ENCODE results near the gene JADE2.
"Not testable (repeated sequence)": the region's sequence is repeated elsewhere in the genome, so short reads cannot be mapped to it uniquely, and the experiment has no call there.

JADE2 gene

GRCh38 chr5:134592141-134592746, 66.8 kb downstream of the JADE2 start:
- TF ChIP-seq CTCF (IDR thresholded peaks at IDR 0.05; ENCODE audit: low read length, missing control alignments): no peak
- DNase-seq (ENCODE audit: low read depth): peak; percentile 32
- no peak overlapping the region for H3K4me3 ChIP-seq (replicated peaks; ENCODE audit: low read depth, low read length)

- no peak for DNase-seq (ENCODE audit: low read depth)
- TF ChIP-seq CTCF (IDR thresholded peaks at IDR 0.05; ENCODE audit: low read length, missing control alignments): no peak
- no peak overlapping the region for H3K4me3 ChIP-seq (replicated peaks; ENCODE audit: low read depth, low read length)
Measured at GRCh38 chr5:134594336-134594735, 68.9 kb downstream of the JADE2 start.

- H3K4me3 ChIP-seq (replicated peaks; ENCODE audit: low read depth, low read length): no peak overlapping the region
- TF ChIP-seq CTCF (IDR thresholded peaks at IDR 0.05; ENCODE audit: low read length, missing control alignments): no peak
- DNase-seq (ENCODE audit: low read depth): no peak
Measured at GRCh38 chr5:134594797-134595457, 69.5 kb downstream of the JADE2 start.

- H3K4me3 ChIP-seq (replicated peaks; ENCODE audit: low read depth, low read length): no peak overlapping the region
- no peak for DNase-seq (ENCODE audit: low read depth)
- no peak for TF ChIP-seq CTCF (IDR thresholded peaks at IDR 0.05; ENCODE audit: low read length, missing control alignments)
Measured at GRCh38 chr5:134595458-134595838, 70.0 kb downstream of the JADE2 start.

GRCh38 chr5:134599820-134600219, 74.3 kb downstream of the JADE2 start:
- not testable (repeated sequence) for DNase-seq (ENCODE audit: low read depth); H3K4me3 ChIP-seq (replicated peaks; ENCODE audit: low read depth, low read length)

- no peak overlapping the region for H3K4me3 ChIP-seq (replicated peaks; ENCODE audit: low read depth, low read length)
- TF ChIP-seq CTCF (IDR thresholded peaks at IDR 0.05; ENCODE audit: low read length, missing control alignments): no peak
- DNase-seq (ENCODE audit: low read depth): peak; percentile 58
Measured at GRCh38 chr5:134600600-134600999, 75.1 kb downstream of the JADE2 start.

GRCh38 chr5:134603059-134603458, 77.6 kb downstream of the JADE2 start:
- no peak for TF ChIP-seq CTCF (IDR thresholded peaks at IDR 0.05; ENCODE audit: low read length, missing control alignments)
- peak; percentile 41 for DNase-seq (ENCODE audit: low read depth)
- no peak overlapping the region for H3K4me3 ChIP-seq (replicated peaks; ENCODE audit: low read depth, low read length)
